H9 (cell line): ENCODE measurements around the gene SEC62. TPM values are rescaled to one million over a fixed set of nuclear protein-coding genes. Genes with fewer than 3 reads are reported as not detected.

Experiments used
- DNase-seq: peaks from one replicate; pipeline ENCODE4 v3.0.0-alpha.2; 2017
- H2AFZ ChIP-seq: one replicate; pipeline ENCODE4 v1.6.1; 2013; ENCODE audit warnings: mild to moderate bottlenecking, low read length, control low read depth, moderate library complexity
- H2AK5ac ChIP-seq: 2 replicates; pipeline ENCODE4 v1.6.1; 2013; ENCODE audit warnings: low read length, control low read depth, mixed read lengths; ENCODE audit not compliant: insufficient read length
- H2BK120ac ChIP-seq: one replicate; pipeline ENCODE4 v1.6.1; 2013; ENCODE audit warnings: low read depth, mild to moderate bottlenecking, low read length, control low read depth, inconsistent platforms; ENCODE audit not compliant: poor library complexity, severe bottlenecking
- H2BK12ac ChIP-seq: 2 replicates; pipeline ENCODE4 v1.6.1; 2013; ENCODE audit warnings: low read length, control low read depth, mixed read lengths, low read depth; ENCODE audit not compliant: insufficient read length
- H2BK15ac ChIP-seq: 2 replicates; pipeline ENCODE4 v1.6.1; 2013; ENCODE audit warnings: low read depth, low read length, control low read depth
- H2BK20ac ChIP-seq: one replicate; pipeline ENCODE4 v1.6.1; 2013; ENCODE audit warnings: low read depth, mild to moderate bottlenecking, low read length, control low read depth, inconsistent platforms; ENCODE audit not compliant: poor library complexity, severe bottlenecking
- H2BK5ac ChIP-seq: 2 replicates; pipeline ENCODE4 v1.6.1; 2013; ENCODE audit warnings: low read length, control low read depth, mixed read lengths; ENCODE audit not compliant: insufficient read length
- H3K14ac ChIP-seq: 2 replicates; pipeline ENCODE4 v1.6.1; 2013; ENCODE audit warnings: low read length, control low read depth; ENCODE audit not compliant: insufficient read depth
- H3K18ac ChIP-seq: 2 replicates; pipeline ENCODE4 v1.6.1; 2013; ENCODE audit warnings: low read depth, mild to moderate bottlenecking, mixed read lengths, low read length, control low read depth; ENCODE audit not compliant: insufficient read length
- H3K23ac ChIP-seq: 2 replicates; pipeline ENCODE4 v1.6.1; 2013; ENCODE audit warnings: low read length, control low read depth, mixed read lengths, low read depth; ENCODE audit not compliant: insufficient read length
- H3K23me2 ChIP-seq: 2 replicates; pipeline ENCODE4 v1.6.1; 2013; ENCODE audit warnings: low read depth, mild to moderate bottlenecking, mixed read lengths, low read length, control low read depth; ENCODE audit not compliant: insufficient read length, poor library complexity, severe bottlenecking
- H3K27ac ChIP-seq: 2 replicates; pipeline ENCODE4 v1.5.1; 2013; ENCODE audit warnings: low read length, control low read depth, mixed read lengths, low read depth; ENCODE audit not compliant: insufficient read length
- H3K27me3 ChIP-seq: 2 replicates; pipeline ENCODE4 v1.6.1; 2013; ENCODE audit warnings: low read length, control low read depth, inconsistent platforms; ENCODE audit not compliant: insufficient read depth
- H3K4ac ChIP-seq: 2 replicates; pipeline ENCODE4 v1.6.1; 2013; ENCODE audit warnings: low read depth, mild to moderate bottlenecking, control low read depth, inconsistent platforms, low read length, moderate library complexity
- H3K4me1 ChIP-seq: 2 replicates; pipeline ENCODE4 v1.6.1; 2013; ENCODE audit warnings: low read length, control low read depth, inconsistent platforms; ENCODE audit not compliant: insufficient read depth
- H3K4me2 ChIP-seq: 2 replicates; pipeline ENCODE4 v1.6.1; 2013; ENCODE audit warnings: low read length, control low read depth, mixed read lengths; ENCODE audit not compliant: insufficient read length, insufficient read depth
- H3K56ac ChIP-seq: 2 replicates; pipeline ENCODE4 v1.6.1; 2013; ENCODE audit warnings: low read depth, mild to moderate bottlenecking, mixed read lengths, low read length, control low read depth; ENCODE audit not compliant: insufficient read length
- H3K79me1 ChIP-seq: 2 replicates; pipeline ENCODE4 v1.6.1; 2013; ENCODE audit warnings: low read depth, mild to moderate bottlenecking, moderate library complexity, low read length, control low read depth, inconsistent platforms; ENCODE audit not compliant: insufficient read depth, poor library complexity, severe bottlenecking
- H3K79me2 ChIP-seq: 2 replicates; pipeline ENCODE4 v1.6.1; 2013; ENCODE audit warnings: low read length, control low read depth, inconsistent platforms; ENCODE audit not compliant: insufficient read depth
- H3K9ac ChIP-seq: 2 replicates; pipeline ENCODE4 v1.6.1; 2013; ENCODE audit warnings: low read length, control low read depth, mixed read lengths; ENCODE audit not compliant: insufficient read length; ENCODE audit errors: extremely low read depth
- H3K9me3 ChIP-seq: one replicate; pipeline ENCODE4 v1.6.1; 2013; ENCODE audit warnings: low read depth, low read length, inconsistent platforms; ENCODE audit not compliant: control insufficient read depth
- H3T11ph ChIP-seq: one replicate; pipeline ENCODE4 v1.6.1; 2013; ENCODE audit warnings: mild to moderate bottlenecking, low read length, control low read depth, inconsistent platforms
- H4K20me1 ChIP-seq: one replicate; pipeline ENCODE4 v1.6.1; 2013; ENCODE audit not compliant: control insufficient read depth, insufficient read length, insufficient read depth
- H4K5ac ChIP-seq: 2 replicates; pipeline ENCODE4 v1.6.1; 2013; ENCODE audit warnings: low read depth, mild to moderate bottlenecking, mixed read lengths, low read length, control low read depth; ENCODE audit not compliant: insufficient read length
- H4K8ac ChIP-seq: replicated peaks from 2 replicates; pipeline ENCODE4 v1.6.1; 2013; ENCODE audit warnings: low read length, control low read depth, mixed read lengths, low read depth; ENCODE audit not compliant: insufficient read length
- H4K91ac ChIP-seq: 2 replicates; pipeline ENCODE4 v1.6.1; 2013; ENCODE audit warnings: low read depth, mild to moderate bottlenecking, moderate library complexity, mixed read lengths, low read length, control low read depth; ENCODE audit not compliant: insufficient read length
- H3K27ac Mint-ChIP-seq, 3 experiments: 2 replicates in 2 of 3; 3 replicates in 1 of 3; pipeline ENCODE4 v1.8.0; 2020 to 2021; ENCODE audit warnings: mixed read lengths in 3 of 3, mild to moderate bottlenecking in 1 of 3, moderate library complexity in 1 of 3
- H3K27me3 Mint-ChIP-seq: 2 replicates; pipeline ENCODE4 v1.8.0; 2021; ENCODE audit warnings: low read depth, mild to moderate bottlenecking, moderate library complexity, mixed read lengths
- H3K36me3 Mint-ChIP-seq, 3 experiments: 2 replicates in 2 of 3; 3 replicates in 1 of 3; pipeline ENCODE4 v1.8.0; 2020 to 2021; ENCODE audit warnings: low read depth in 3 of 3, mixed read lengths in 3 of 3; ENCODE audit not compliant: insufficient read depth in 1 of 3
- H3K4me1 Mint-ChIP-seq, 2 experiments: 2 replicates each; pipeline ENCODE4 v1.8.0; 2020; ENCODE audit warnings: mixed read lengths in 2 of 2
- H3K4me3 Mint-ChIP-seq, 2 experiments: 2 replicates in 1 of 2; 3 replicates in 1 of 2; pipeline ENCODE4 v1.8.0; 2020 to 2021; ENCODE audit warnings: mild to moderate bottlenecking in 2 of 2, mixed read lengths in 2 of 2, moderate library complexity in 1 of 2
- H3K9me3 Mint-ChIP-seq, 2 experiments: 2 replicates in 1 of 2; 3 replicates in 1 of 2; pipeline ENCODE4 v1.8.0; 2020; ENCODE audit warnings: mild to moderate bottlenecking in 2 of 2, mixed read lengths in 2 of 2, moderate library complexity in 1 of 2
- CTCF ChIP-seq: fragments of 200-600 bp; sonication (generic); conservative IDR thresholded peaks from 3 replicates; pipeline ENCODE4 v1.8.0; 2021; ENCODE audit warnings: antibody characterized with exemption, mild to moderate bottlenecking
- WGBS: extraction: QIAGEN DNeasy Blood & Tissue Kit; methylation state at CpG from one replicate; pipeline ENCODE4 v1.1.7; 2013; ENCODE audit warnings: missing lambda C conversion rate, low lambda C conversion rate, mixed read lengths; ENCODE audit not compliant: insufficient read length; ENCODE audit errors: extremely low coverage; 5-methylcytosine and 5-hydroxymethylcytosine counted together
- total RNA-seq: library from RNA; stranded (reverse); gene quantifications from 2 replicates; pipeline ENCODE4 v1.2.1, GENCODE V29; 2021

The SEC62 gene
- total RNA-seq, 1 experiment from 2014 or later, result 98.7 TPM

- Histone ChIP-seq H4K20me1 (no peaks in the 10 kb centered on the region), H3T11ph (no peak overlapping the region)
- no CpG with 5 or more reads among the region's 2 CpGs for WGBS
Observed at GRCh38 chr3:169971522-169971921, 4.9 kb downstream of the SEC62 start.

More at GRCh38 chr3:169971522-169971921, 4.9 kb downstream of the SEC62 start:
- Mint-ChIP-seq H3K4me3 (no peak overlapping the region), H3K4me1 (peaks cover 22 to 25% of the 10 kb centered on the region in 2 experiments), H3K9me3 (no peaks in the 10 kb centered on the region), H3K27ac (no peak overlapping the region), H3K36me3 (peaks cover 0 to 19% (median 18%) of the 10 kb centered on the region in 3 experiments; a peak in 5 of 7 replicates), H3K27me3 (no peaks in the 10 kb centered on the region)
- Histone ChIP-seq H2AK5ac (no peak overlapping the region), H2BK15ac (no peak overlapping the region), H3K79me2 (peaks cover 29% of the 10 kb centered on the region; the same call in 1 of the 2 replicates), H3K27ac (no peak overlapping the region), H3K4me2 (no peak overlapping the region), H3K56ac (no peak overlapping the region), H3K23ac (no peak overlapping the region), H3K9ac (no peak overlapping the region), H2BK20ac (no peak overlapping the region), H3K23me2 (no peaks in the 10 kb centered on the region), H3K4ac (no peak overlapping the region), H3K9me3 (no peaks in the 10 kb centered on the region), H4K91ac (no peak overlapping the region), H3K4me1 (no peaks in the 10 kb centered on the region; the same call in 1 of the 2 replicates), H2BK12ac (no peak overlapping the region), H3K27me3 (no peaks in the 10 kb centered on the region), H2AFZ (no peak overlapping the region), H4K5ac (no peak overlapping the region), H3K79me1 (peaks cover 8% of the 10 kb centered on the region), H3K14ac (no peak overlapping the region), H2BK5ac (no peak overlapping the region), H3K18ac (no peak overlapping the region), H2BK120ac (no peak overlapping the region), H4K8ac (no peak overlapping the region)
- TF ChIP-seq CTCF, result no peak
- DNase-seq, result no peak
